Neural cell (in vitro differentiated cells): Measurements from ENCODE around the gene C1QB.
A peak's percentile ranks its signal among the peaks of the same experiment; 100 is the strongest.

Source experiments
- CTCF ChIP-seq: fragments of 450-650 bp; IDR thresholded peaks from 2 replicates; pipeline ENCODE4 v1.5.1; 2014; ENCODE audit warnings: antibody characterized with exemption, mild to moderate bottlenecking, moderate library complexity; ENCODE audit not compliant: poor library complexity, severe bottlenecking
- POLR2AphosphoS5 ChIP-seq: IDR thresholded peaks from 2 replicates; pipeline ENCODE4 v1.6.1; 2012

GRCh38 chr1:22710701-22711049 lies 57.6 kb downstream of the C1QB start, which contains the start of gene EPHB2:
- TF ChIP-seq CTCF (no peak), POLR2AphosphoS5 (peak; percentile 77)
